Embryonic facial prominence (tissue), 1 donor: ENCODE measurements around the gene ZNF593.
A peak's percentile ranks its signal among the peaks of the same experiment; 100 is the strongest.

Experiments
- DNase-seq: peaks from one replicate; pipeline ENCODE4 v3.0.0-alpha.2; 2016; ENCODE audit errors: extremely low spot score

Gene ZNF593

GRCh38 chr1:26169669-26170471 lies at the start of gene ZNF593:
Gene ZNF593 (plus strand): TSS chr1:26169908. CDS start chr1:26169984, 76 bp downstream.
- DNase-seq: peak; percentile 88

- DNase-seq: no peak
These were observed 47.6 kb upstream of the ZNF593 start for GRCh38 chr1:26121854-26122773.

- DNase-seq: no peak
These were observed 46.4 kb upstream of the ZNF593 start for GRCh38 chr1:26122988-26123973.

GRCh38 chr1:26124418-26125331 lies 45.0 kb upstream of the ZNF593 start:
- no peak for DNase-seq

GRCh38 chr1:26125382-26125781 lies 44.3 kb upstream of the ZNF593 start:
- DNase-seq: no peak

- no peak for DNase-seq
These were observed 43.8 kb upstream of the ZNF593 start for GRCh38 chr1:26125946-26126320.

- DNase-seq: no peak
These were observed 43.2 kb upstream of the ZNF593 start for GRCh38 chr1:26126321-26127084.

GRCh38 chr1:26127235-26128163 lies 42.2 kb upstream of the ZNF593 start:
- no peak for DNase-seq

- no peak for DNase-seq
These were observed 39.9 kb upstream of the ZNF593 start for GRCh38 chr1:26129778-26130177.

GRCh38 chr1:26130695-26131094 lies 39.0 kb upstream of the ZNF593 start:
- no peak for DNase-seq

GRCh38 chr1:26132128-26132833 lies 37.4 kb upstream of the ZNF593 start:
- no peak for DNase-seq

GRCh38 chr1:26132834-26133167 lies 36.9 kb upstream of the ZNF593 start:
- DNase-seq: no peak

GRCh38 chr1:26134466-26134865 lies 35.2 kb upstream of the ZNF593 start:
- no peak for DNase-seq

GRCh38 chr1:26138974-26139558 lies 30.6 kb upstream of the ZNF593 start:
- DNase-seq: no peak

GRCh38 chr1:26142159-26142558 lies 27.5 kb upstream of the ZNF593 start:
- no peak for DNase-seq

- peak; percentile 63 for DNase-seq
These were observed 24.4 kb upstream of the ZNF593 start for GRCh38 chr1:26145041-26145959.

GRCh38 chr1:26145960-26146294 lies 23.8 kb upstream of the ZNF593 start:
- DNase-seq: no peak
